Choroid plexus epithelial cell (primary cell): ENCODE data around the gene ATF2.
A peak's percentile ranks its signal among the peaks of the same experiment; 100 is the strongest.

Experiments
- DNase-seq: peaks from one replicate; pipeline ENCODE4 v3.0.0-alpha.2; 2010; ENCODE audit warnings: low read depth
- H3K4me3 ChIP-seq: 2 replicates; pipeline ENCODE4 v1.5.1; 2011; ENCODE audit warnings: low read depth, mild to moderate bottlenecking, control low read depth, low read length, moderate library complexity
- TF ChIP-seq, protein P1 (sequence below): conservative IDR thresholded peaks from 2 replicates; pipeline ENCODE4 v1.5.1; 2011; ENCODE audit warnings: low read depth, mild to moderate bottlenecking, control low read depth, inconsistent platforms, low read length, moderate library complexity

The ATF2 gene

DNA sequence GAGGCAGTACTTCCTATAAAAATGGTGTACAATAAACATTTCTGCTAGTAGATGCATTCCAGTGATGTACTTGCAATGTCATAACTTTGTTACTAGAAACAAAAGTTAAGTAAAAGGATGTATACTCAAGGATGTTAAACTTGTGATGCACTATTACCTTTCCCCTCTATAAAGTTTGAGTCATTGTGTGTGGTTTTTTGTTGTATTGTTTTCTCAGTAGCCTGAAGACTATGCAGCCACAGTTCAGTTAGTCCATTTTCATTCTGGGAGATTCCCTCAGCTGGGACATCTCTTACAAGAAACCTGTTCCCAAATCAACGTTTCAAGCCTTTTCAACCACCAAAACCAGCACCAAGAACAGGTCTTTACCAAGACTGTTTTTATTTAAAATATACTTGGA lies 7.9 kb upstream of the ATF2 start:
- DNase-seq, result peak; percentile 50
- H3K4me3 ChIP-seq, result no peak overlapping the region
- TF ChIP-seq, protein P1, sequence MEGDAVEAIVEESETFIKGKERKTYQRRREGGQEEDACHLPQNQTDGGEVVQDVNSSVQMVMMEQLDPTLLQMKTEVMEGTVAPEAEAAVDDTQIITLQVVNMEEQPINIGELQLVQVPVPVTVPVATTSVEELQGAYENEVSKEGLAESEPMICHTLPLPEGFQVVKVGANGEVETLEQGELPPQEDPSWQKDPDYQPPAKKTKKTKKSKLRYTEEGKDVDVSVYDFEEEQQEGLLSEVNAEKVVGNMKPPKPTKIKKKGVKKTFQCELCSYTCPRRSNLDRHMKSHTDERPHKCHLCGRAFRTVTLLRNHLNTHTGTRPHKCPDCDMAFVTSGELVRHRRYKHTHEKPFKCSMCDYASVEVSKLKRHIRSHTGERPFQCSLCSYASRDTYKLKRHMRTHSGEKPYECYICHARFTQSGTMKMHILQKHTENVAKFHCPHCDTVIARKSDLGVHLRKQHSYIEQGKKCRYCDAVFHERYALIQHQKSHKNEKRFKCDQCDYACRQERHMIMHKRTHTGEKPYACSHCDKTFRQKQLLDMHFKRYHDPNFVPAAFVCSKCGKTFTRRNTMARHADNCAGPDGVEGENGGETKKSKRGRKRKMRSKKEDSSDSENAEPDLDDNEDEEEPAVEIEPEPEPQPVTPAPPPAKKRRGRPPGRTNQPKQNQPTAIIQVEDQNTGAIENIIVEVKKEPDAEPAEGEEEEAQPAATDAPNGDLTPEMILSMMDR, result no peak

DNA sequence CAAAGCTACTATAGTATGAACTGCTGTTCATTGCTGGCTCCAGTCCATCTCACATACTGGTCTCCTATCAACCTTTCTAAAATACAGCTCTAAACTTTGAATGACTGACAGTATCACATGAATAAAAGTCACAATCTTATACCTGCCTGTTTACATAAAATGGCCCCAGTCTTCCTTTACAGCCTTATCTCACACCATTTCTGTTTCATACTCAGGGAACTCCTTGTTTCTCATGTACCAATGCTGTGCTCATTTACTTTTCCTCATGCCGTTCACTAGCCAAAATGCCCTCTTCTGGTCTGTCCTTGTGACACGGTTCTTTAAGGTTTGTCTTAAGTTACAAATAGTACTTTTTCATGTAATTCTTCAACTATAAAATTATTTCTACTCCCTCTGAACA lies 7.3 kb upstream of the ATF2 start:
- no peak overlapping the region for H3K4me3 ChIP-seq
- TF ChIP-seq, protein P1, result peak; percentile 1
- DNase-seq, result no peak

DNA sequence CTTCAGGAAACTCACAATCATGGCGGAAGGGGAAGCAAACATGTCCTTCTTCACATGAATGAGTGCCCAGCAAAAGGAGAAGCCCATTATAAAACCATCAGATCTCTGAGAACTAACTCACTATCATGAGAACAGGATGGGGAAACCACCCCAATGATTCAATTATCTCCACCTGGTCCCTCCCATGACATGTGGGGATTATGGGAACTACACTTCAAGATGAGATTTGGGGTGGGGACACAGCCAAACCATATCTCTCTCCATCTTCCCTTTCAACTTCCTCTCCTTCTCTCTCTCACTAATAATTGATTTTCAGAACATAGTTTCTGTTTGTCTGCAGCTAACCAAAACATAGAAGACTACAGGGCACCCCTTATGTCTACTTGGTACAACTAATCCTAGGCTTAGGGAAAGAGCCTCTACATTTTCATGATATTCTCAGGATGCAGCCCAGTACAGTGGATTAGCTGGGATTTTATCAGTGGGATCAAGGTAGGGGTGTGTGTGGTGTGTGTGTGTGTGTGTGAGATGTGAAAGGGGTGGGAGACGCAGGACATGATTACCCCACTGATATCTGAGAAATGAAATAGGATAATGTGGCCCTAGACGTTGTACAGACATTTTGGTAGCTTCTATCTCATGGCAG lies 2.8 kb upstream of the ATF2 start:
- no peak for DNase-seq
- TF ChIP-seq, protein P1, result no peak
- H3K4me3 ChIP-seq, result no peak overlapping the region

DNA sequence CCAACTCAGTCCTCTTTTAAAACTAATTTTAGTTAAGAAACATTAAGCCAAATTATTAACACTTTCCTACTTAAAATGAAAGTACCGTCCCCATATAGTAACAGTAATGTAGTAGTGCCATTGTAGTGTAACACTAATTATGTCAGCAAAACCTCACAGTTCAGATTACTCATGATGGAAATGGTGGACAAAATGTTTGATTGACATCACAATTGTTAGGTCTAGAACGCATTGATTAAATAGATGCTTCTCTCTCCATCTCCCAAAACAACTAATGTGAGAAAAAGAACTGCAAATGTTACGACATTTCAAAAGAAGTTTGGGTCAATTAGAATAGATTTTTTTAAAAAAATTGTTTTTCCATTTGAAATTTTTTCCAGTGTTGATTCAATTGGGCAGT lies 1.2 kb upstream of the ATF2 start:
- TF ChIP-seq, protein P1, result no peak
- no peak overlapping the region for H3K4me3 ChIP-seq
- no peak for DNase-seq

DNA sequence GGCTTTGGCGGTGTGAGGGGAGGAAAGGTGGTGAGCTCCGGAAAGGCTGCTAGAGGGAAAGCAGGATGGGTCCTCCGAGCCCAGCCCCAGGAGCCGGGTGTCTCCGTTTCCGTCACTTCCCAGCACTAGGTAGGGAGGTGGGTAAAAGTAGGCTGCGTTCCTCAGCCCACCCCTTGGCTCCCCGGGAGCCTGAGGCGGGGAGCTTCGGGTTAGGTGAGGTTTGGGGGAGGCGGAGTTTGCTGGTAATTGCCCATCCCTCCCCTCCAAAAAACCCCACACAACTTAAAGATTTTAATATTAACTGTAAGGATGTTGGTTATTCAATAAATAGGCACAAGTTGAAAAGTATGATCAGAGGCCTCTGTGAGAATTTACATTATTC lies 552 bp upstream of the ATF2 start:
- DNase-seq, result no peak
- peak overlapping the region; percentile 90 for H3K4me3 ChIP-seq
- TF ChIP-seq, protein P1, result no peak

DNA sequence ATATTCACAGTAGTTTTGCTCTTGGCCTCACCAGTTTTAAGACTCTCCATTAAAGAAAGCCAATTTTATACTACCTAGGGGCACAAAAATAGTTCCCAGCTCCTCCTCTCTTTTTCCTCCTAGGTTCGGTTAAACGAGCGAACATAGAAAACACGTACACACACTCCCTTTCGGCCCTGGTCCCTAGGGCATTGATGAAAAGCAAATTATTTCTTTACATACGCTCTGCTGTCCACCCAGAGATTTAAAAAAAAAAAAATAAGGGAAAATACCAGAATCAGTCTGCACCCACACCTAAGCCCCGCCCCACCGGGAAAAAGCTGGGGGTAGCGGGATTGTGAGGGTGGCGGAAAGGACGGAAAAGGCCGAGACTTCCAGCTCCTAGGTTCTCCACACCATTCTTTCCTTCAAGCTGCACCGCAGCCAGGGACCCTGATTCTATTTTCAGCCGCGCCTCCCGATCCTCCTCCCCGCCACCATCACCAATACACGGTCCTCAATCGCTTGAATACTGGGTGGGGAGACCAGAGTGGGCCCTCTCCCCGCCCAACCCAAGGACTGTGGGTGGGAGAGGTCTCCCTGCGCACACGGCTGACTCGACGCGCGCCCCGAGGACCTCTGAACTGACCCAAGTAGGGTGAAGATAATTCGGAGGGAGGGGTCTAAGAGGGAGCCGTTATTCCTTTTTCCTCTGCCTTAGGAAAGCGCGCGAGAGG lies 769 bp downstream of the ATF2 start:
- peak overlapping the region; percentile 99 for H3K4me3 ChIP-seq
- DNase-seq, result peak; percentile 48

More for the DNA sequence above, 769 bp downstream of the ATF2 start:
- TF ChIP-seq, protein P1, result no peak
